SK-N-SH (cell line): ENCODE measurements around the gene TACC2.

ENCODE experiments used
- EP300 ChIP-seq, 2 experiments: IDR thresholded peaks; 2 replicates each; pipeline versions ENCODE4 v1.4.0 to v1.6.1; 2012; ENCODE audit warnings: borderline replicate concordance in 1 of 2, low read depth in 1 of 2, low read length in 1 of 2
- RAD21 ChIP-seq: IDR thresholded peaks from 2 replicates; pipeline ENCODE4 v1.6.1; 2012; ENCODE audit warnings: mild to moderate bottlenecking, low read length
- TEAD4 ChIP-seq: IDR thresholded peaks from 2 replicates; pipeline ENCODE4 v1.4.0; 2012; ENCODE audit warnings: mild to moderate bottlenecking, borderline replicate concordance; ENCODE audit not compliant: insufficient read depth
- TF ChIP-seq, protein P1 (sequence below): fragments of 200-600 bp; sonication (generic); IDR thresholded peaks from 2 replicates; pipeline ENCODE4 v1.6.1; 2017; ENCODE audit warnings: antibody characterized with exemption, mild to moderate bottlenecking, moderate library complexity
- TF ChIP-seq, protein P2 (sequence below): IDR thresholded peaks from 2 replicates; pipeline ENCODE4; 2012
- TF ChIP-seq, protein P3 (sequence below): IDR thresholded peaks from 2 replicates; pipeline ENCODE4 v1.4.0; 2012; ENCODE audit warnings: low read depth, borderline replicate concordance
- TF ChIP-seq, protein P4 (sequence below): fragments of 150-350 bp; IDR thresholded peaks from 2 replicates; pipeline ENCODE4 v1.6.1; 2017; ENCODE audit warnings: antibody characterized with exemption, low read length, low read depth, borderline replicate concordance

DNA sequence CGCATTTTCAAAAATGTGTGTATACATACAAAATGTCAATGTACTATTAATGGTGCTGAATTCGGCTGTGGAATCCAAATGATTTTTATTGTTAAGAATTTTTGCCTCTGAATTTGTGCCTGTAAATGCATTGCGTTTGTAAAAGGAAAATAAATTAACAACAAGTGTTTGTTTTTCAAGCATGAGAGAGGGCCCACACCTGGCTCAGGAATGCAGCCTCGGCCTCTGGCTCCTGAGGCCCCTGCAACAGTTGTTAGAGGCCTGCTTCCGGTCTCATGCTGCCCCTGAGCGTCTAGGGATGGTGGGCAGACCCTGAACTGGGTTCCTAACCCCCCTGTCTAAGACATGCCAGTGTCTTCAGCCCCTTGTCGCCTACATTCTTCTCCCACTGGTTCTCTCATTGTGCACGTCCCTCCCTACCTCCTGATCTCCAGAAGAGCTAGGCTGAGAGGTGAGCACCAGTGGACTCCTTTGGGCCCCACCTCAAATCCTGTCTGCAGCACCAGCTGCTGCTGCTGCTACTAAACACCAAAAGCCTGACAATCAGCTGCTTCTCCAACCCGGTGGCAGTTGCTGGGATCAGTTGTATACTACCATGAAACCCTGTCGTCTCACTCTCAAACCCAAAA lies 280.2 kb downstream of the TACC2 start:
- TF ChIP-seq, protein P1, sequence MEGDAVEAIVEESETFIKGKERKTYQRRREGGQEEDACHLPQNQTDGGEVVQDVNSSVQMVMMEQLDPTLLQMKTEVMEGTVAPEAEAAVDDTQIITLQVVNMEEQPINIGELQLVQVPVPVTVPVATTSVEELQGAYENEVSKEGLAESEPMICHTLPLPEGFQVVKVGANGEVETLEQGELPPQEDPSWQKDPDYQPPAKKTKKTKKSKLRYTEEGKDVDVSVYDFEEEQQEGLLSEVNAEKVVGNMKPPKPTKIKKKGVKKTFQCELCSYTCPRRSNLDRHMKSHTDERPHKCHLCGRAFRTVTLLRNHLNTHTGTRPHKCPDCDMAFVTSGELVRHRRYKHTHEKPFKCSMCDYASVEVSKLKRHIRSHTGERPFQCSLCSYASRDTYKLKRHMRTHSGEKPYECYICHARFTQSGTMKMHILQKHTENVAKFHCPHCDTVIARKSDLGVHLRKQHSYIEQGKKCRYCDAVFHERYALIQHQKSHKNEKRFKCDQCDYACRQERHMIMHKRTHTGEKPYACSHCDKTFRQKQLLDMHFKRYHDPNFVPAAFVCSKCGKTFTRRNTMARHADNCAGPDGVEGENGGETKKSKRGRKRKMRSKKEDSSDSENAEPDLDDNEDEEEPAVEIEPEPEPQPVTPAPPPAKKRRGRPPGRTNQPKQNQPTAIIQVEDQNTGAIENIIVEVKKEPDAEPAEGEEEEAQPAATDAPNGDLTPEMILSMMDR, result no peak
- TF ChIP-seq, protein P2, sequence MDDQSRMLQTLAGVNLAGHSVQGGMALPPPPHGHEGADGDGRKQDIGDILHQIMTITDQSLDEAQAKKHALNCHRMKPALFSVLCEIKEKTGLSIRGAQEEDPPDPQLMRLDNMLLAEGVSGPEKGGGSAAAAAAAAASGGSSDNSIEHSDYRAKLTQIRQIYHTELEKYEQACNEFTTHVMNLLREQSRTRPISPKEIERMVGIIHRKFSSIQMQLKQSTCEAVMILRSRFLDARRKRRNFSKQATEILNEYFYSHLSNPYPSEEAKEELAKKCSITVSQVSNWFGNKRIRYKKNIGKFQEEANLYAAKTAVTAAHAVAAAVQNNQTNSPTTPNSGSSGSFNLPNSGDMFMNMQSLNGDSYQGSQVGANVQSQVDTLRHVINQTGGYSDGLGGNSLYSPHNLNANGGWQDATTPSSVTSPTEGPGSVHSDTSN, result no peak
- no peak for TF ChIP-seq TEAD4
- no peak for TF ChIP-seq RAD21
- TF ChIP-seq EP300 (IDR thresholded peaks at IDR 0.05; ENCODE audit: borderline replicate concordance in 1 of 2, low read depth in 1 of 2, low read length in 1 of 2), result no peak
- TF ChIP-seq, protein P3, sequence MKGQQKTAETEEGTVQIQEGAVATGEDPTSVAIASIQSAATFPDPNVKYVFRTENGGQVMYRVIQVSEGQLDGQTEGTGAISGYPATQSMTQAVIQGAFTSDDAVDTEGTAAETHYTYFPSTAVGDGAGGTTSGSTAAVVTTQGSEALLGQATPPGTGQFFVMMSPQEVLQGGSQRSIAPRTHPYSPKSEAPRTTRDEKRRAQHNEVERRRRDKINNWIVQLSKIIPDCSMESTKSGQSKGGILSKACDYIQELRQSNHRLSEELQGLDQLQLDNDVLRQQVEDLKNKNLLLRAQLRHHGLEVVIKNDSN, result no peak
- TF ChIP-seq, protein P4, sequence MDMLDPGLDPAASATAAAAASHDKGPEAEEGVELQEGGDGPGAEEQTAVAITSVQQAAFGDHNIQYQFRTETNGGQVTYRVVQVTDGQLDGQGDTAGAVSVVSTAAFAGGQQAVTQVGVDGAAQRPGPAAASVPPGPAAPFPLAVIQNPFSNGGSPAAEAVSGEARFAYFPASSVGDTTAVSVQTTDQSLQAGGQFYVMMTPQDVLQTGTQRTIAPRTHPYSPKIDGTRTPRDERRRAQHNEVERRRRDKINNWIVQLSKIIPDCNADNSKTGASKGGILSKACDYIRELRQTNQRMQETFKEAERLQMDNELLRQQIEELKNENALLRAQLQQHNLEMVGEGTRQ, result no peak
